OCI-LY1 (cell line): ENCODE measurements around the gene STK11.

ENCODE experiments used
- CTCF ChIP-seq: fragments of 200-600 bp; sonication (generic), shearing (Covaris generic); IDR thresholded peaks from 2 replicates; pipeline ENCODE4 v1.5.1; 2017; ENCODE audit warnings: mild to moderate bottlenecking, antibody characterized with exemption, low read length, moderate library complexity, mixed read lengths
- EZH2 ChIP-seq: fragments of 200-600 bp; sonication (generic), shearing (Covaris generic); IDR thresholded peaks from 2 replicates; pipeline ENCODE4 v1.8.0; 2017; ENCODE audit warnings: borderline replicate concordance, mixed run types, mild to moderate bottlenecking, antibody characterized with exemption, low read length, moderate library complexity, mixed read lengths

- TF ChIP-seq CTCF: no peak
- TF ChIP-seq EZH2: no peak
Observed at GRCh38 chr19:1244693-1245451, 39.3 kb downstream of the STK11 start.
